NCI-H1048 (cell line): ENCODE measurements around the gene SPEF2.

Experiments used
- DNase-seq: peaks from one replicate; lab custom pipeline; 2025; lab: John Stamatoyannopoulos, UW

The SPEF2 gene

DNA sequence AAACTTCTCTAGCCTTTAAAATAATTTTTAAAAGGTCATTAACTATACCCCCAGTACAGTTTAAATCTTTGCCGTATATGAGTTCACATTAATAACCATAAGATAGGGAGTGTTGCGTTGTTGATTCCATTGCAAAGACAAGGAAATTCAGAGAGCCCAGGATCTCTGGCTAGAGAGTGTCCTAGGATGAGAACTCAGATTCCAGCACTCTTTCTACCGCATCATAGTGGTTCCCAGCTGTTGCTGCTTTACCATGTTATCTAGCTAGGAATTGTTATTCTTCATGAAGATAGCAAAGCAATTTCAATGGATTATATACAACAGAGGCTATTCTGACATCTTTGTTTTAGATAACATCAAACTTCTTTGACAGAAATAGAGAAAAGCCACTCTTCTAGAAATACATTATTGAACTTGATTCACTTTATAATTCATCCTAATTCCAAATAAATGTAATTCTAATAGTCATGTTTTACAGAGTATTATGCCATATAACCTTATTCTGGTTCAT is 160.7 kb downstream of the SPEF2 start:
- no peak for DNase-seq

DNA sequence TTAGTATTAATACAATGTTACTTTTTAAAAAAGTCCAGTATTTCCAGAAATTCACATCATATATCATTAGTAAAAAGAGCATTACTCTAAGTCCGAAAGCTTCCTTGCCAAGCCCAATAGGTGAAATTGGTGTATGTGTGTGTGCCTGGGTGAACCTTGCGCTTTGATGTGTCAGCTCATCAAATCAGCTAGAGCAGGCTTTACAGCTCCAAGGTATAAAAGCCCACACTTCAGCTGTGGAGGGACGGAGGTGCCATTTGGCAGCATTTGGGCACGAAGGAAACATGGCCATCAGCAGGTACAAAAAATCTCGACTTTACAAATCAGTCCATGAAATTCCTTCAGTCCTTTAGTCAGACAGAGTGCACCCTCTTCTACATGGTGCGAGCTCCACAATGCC is 162.6 kb downstream of the SPEF2 start:
- DNase-seq: no peak

DNA sequence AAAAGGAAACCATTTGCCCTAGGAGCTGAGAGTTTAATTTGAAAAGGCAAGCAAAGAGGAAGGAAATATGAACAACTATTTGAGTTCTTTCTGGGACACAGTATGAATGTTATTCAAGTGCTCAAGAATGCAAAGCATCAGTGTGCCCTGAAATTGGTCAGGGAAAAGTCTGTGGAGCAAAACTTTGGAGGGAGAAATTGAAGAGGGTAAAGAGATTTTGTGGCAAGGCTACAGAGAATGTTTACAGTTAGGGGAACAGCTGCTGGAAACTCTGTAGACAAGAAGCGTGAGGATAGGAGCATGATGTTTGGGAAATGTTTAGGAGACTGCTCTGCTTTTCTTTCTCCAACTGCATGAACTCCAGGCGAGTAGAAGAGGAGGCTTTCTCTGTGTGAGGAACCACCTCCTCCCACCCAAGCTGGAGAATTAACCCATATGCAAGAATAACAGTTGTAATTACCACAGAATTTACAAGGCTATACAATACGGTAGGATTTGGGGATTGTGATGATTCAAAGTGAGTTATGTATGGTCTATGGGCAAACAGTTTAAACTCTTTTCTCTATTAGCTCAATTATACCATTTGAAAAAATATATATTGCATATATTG is 163.6 kb downstream of the SPEF2 start:
- no peak for DNase-seq

DNA sequence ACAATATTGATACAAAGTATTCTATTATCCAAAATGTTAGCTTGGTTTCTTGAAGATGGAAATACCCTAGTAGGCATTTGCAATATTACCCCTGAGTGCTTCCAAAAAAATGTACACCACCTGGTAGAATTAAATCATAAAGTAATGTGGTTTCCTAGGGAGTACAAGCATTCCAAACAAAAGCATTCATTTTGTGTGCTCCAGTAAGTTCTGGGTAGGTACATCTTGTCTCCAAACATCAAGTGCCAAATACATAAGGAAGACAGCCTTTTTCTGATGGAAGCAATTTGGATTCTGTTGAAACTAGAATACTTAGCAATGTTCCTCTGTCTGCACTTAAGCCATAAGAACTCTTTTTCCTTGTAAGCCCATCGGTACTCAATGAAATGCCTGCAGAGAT is 165.9 kb downstream of the SPEF2 start:
- DNase-seq: no peak

DNA sequence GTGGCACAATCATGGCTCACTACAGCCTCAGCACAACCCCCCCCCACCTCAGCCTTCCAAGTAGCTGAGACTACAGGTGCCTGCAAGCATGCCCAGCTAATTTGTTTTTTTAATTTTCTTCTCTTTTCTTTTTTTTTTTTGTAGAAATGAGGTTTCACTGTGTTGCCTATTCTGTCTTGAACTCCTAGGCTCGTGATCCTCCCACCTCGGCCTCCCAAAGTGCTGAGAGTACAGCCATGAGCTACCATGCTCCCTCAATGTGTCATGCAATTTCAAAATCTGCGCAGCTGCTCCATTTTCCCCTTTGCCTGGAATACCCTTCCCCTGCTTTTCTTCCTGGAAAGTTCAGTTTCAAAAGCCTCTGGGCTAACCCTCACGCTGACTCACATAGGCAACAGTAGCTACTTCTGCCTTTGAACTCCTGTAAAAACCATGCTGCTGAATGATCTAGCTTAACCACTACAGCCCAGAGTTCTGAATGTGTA is 168.0 kb downstream of the SPEF2 start:
- DNase-seq: no peak

DNA sequence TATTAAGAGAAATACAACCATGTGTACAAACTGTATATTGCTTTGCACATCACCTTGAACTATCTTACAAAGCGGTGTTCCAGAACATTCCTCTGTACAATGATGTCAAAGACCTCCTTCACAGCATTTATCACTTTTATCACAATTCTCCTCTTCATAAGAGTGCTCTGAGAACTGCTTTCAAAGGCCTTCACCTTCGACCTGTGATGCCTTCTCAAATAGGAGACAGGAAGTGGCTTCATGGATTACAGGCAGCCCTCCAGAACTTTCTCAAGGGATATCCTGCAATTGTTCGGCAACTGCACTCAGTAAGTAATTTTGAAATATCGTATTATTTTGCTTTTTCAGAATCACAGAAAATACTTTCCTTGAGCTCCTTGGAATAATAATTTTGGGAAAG is 171.1 kb downstream of the SPEF2 start:
- DNase-seq: no peak

DNA sequence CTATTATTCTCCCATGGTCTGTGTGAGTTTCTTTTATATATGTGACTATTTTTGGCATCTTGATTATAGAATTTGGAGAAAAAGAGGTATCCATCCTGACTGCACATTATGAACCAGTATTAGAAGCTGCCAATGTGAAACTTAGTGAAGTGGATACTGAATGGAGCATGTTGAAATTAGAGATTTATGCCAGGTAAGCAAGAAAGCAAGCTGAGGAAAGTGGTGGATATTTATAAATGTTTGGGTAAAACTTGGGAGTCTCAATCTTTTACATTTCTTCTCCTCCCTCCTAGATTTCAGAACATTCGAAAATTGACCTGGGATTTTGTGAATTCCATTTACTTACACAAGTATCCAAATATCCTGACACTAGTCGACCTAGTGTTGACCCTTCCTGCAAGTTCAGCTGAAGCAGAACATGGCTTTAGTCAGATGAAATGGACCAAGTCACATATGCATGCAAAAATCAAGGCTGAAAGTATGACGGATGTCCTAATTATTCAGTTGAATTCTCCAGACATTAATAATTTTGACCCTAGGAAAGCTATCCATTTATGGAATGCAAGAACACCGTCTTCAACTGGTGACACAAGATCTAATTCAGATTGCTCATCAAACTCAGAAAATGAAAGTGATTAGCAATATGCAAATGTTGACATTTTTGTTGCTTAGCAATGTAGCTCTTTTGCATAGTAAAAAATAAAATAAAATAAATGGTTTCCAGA is 172.2 kb downstream of the SPEF2 start:
- DNase-seq: no peak

DNA sequence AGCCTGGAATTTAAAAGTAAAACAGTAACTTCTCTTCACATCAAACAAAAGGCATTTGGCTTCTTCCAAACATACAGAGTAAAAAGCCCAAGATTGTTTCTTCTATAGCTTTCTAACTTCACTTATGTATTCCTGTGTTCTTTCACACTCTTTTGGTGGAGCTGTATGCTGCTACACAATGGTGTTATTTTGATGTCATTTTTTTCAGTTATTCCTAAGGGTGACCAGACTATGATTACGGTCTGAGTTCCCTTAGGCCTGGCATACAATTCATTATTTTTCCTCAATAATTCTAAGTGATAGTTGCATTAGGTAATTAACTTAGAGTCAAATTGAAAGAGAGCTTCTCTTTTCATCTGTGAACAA is 172.8 kb downstream of the SPEF2 start:
- no peak for DNase-seq

DNA sequence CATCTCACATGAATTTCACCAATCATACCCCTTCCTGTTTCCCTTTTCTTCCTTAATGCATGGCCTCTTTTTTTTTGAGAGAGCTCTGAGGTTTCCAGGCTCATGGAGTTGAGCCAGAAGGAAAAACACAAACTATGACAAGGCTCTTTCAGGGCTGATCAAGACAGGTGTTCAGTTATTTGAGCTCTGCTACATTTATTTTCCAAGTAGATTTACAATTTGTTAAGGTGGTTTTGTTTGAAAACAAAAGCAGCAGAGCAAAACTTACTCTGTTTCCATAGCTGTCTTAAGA is 176.6 kb downstream of the SPEF2 start:
- no peak for DNase-seq

DNA sequence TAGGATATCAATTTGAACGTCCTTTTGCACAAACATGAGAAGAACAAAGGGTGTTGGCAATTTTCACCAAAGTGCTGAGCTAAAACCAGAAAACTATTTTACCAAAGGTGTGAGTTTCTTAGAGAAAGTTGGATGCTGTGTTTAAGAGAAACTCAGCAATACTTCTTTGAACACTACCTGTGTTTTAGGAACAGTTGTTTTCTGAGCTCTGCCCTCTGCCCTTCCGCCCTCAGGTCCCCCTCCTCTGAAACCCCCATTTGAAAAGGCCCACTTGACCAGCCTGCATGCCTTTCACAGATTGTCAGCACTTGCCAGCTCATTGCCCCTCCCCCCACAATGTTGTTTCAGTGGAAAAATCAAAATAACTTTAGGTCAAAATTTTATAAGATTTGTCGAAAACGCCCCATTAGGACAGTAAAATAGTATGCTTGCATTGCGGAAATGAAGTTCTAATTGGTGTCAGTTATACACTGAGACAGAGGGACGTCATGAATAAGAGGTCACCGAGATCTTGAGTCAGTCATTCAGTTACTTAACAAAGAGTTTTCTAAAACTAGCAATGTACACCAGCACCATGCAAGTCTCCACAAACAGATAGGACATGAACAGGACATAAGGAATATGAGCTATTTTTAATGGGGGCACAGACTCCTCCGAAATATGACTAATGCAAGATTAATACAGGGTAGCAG is 177.2 kb downstream of the SPEF2 start:
- DNase-seq: no peak

DNA sequence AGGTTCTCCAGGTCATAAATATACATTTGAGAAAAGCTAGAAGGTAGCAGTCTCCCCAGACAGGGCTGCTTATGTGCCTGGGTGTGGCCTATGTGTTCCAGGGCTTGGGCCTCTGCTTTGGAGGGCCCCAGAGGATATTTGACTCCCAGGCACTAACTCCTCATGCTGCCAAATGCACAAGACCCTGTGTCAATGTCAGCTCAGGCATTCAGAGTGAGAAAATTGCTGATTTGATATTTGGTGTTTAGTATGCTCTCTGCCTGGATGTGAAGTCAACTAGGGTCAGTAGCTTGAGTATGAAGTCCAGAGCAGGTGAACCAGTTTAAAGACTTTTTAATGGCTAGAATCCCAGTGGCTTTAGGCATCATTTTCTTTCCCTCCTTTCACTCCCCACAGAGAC is 181.5 kb downstream of the SPEF2 start:
- no peak for DNase-seq

DNA sequence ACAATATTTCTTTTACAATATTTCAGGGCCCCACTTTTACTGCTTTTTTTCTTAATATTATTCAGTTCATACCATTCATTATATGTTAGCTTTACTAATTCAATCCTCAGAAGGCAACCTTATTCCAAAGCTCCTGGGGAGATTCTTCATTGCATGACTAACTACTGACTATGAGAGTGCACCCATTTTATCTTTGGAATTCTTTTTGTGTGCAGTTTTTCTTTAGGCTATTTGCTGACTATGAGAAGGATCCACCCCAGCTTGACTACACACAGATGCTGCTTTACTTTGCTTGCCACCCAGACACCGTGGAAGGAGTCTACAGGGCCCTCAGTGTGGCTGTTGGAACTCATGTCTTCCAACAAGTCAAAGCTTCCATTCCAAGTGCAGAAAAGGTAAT is 182.1 kb downstream of the SPEF2 start:
- no peak for DNase-seq

DNA sequence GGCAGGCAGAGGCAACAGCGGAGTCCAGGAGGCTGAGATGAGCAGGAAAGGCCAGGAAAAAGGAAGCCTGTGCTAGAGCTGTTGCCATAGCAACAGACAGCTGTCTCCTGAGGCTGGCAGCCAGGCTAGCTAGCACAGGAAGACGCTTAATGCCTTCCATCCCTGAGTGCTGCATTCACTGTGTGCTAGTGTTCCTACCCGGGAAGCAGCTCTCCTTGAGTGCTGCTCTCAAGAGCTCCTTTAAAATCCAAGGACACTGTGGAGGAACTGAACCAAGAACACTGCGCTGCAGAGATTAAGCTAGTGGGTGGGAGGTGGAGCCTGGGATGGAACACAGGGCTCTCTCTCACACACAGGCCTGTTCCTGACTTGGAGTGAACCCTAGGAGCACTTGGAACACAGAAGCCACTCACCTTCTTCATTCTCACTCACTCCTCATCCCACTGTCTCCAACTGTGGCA is 185.6 kb downstream of the SPEF2 start:
- DNase-seq: no peak

DNA sequence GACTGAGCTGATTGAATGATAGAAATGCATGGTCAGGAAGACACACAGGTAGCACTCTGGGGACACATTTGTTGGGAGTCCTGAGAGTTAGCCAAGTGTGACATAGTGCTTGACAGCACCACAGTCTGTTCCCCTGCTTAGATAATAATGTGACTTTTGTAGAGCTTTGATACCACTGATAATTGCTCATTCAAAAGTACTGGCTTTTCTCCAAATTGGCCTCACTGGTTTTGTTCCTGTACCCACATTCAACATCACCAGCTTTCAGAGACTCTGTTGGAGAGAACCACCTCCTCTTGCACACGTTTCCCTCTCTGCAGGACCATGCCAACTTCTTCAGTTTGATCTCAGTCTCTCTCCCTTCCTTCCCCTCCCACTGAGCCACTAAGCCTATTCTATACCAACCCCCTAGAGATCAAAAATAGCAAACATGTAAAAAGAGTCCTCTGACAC is 186.6 kb downstream of the SPEF2 start:
- no peak for DNase-seq

DNA sequence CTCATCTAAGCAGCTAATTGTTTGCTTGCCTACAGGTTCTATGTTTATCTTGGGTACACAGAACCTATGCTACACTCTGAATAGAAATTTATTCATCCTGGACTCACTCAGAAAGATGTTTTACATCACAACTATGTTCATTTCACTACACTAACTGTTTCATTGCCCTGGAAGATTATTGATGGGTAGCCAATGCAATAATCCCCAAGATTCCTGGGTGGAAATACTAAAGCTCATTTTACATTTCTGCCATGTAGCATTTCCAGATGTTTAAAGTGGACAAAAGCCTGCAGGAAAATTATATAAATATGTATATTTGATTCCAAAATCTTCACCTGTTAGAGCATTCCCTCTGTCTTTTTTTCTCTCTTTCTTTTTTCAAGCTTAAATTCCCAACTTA is 187.2 kb downstream of the SPEF2 start:
- no peak for DNase-seq

DNA sequence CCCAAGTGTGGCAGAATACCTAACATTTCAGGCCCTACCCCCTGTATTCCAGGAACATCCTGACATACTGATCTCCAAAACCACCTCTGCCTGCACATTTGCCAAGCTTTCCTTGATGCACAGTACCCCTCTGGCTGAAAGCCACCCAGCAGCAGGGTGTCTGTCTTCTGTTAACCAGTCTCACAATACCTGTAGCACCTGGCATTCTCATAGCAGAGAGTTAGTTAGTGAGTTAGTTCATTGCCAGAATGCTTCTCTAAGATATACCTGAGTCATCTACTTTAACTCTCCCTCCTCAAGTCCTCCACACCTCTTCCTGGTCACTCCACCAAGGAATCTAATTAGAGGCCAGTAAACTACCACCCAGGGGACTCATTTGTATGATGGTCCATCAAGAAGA is 192.9 kb downstream of the SPEF2 start:
- no peak for DNase-seq

DNA sequence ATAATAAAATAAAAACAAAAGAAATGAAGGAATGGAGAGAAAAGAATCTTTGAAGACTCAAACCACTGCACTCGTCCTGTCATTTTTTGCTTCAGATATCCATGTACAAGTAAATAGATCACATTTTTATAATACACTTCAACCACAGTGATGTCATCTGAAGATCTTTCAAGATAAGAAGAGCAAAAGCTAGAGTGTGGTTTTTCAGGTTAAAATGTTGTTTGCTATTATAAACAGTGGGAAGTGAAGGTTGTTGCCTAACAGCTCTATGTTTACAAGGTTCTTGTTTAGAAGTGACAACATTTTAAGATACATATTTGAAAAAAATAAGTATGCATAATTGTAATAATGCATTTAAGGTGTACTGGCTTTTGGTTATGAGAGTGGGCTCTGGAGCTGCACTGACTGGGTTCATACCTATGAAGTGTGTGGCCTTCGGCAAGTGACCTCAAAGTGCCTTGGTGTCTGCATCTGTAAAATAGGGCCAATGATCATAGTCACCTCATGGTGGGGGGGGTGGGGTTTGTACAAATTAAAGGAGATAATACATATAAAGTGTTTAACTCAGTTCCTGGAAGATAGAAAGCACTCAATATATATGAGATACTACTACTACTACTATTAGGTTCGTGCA is 193.6 kb downstream of the SPEF2 start:
- no peak for DNase-seq

DNA sequence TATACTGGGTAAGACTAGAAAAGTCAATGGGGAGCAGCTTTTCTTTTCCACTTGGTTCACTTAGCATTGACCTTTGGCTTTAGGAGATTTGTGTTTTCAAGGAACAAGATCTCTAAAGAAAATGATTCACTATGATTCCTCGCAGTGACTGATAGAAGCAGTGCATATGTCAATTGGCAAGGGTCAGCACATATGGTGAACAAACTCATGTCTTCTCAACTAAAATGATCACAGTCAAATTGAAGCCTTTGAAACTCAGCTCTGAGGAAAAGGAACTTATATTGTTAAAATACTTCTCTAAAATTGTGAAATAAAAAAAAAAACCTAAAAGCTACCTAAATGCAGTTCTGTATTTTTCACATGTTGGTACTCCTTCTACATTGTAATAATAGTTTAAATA is 195.9 kb downstream of the SPEF2 start:
- no peak for DNase-seq

DNA sequence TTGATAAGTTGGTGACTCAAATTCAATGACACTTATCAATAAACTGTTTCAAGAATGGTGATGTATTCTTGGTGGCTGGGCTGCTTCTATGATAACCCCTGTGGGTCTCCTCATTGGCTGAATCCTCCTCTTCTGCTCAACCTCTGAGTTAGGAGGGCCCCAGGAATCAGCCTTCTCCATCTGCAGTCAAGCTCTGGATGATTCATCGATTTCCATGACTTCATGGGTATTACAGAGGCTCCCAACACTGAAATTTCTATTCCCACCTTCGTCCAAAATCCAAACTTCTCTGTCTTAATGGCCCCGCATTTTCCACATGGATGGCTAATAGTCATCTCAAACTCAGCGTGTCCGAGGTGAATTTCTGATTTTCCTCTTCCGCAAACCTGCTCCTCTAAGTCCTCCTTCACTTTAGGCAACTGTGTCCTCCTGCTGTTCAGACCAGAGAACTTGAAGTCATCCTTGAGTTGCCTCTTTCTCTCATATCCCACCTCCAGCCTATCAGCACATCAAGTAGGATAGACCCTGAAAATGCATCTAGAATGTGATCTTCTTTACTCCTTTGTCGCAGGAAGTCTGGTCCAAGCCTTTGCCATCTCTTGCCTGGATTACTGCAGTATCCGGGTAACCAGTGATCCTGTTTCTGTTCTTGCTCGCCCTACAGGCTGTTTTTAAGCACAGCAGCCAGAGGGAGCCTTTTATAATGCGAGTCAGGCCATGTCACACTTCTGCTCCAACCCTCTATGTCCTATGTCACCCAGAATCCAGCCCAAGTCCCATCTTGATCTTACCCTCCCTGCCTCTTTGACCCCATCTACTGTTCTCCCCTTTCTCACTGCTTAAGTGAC is 197.7 kb downstream of the SPEF2 start:
- DNase-seq: no peak

DNA sequence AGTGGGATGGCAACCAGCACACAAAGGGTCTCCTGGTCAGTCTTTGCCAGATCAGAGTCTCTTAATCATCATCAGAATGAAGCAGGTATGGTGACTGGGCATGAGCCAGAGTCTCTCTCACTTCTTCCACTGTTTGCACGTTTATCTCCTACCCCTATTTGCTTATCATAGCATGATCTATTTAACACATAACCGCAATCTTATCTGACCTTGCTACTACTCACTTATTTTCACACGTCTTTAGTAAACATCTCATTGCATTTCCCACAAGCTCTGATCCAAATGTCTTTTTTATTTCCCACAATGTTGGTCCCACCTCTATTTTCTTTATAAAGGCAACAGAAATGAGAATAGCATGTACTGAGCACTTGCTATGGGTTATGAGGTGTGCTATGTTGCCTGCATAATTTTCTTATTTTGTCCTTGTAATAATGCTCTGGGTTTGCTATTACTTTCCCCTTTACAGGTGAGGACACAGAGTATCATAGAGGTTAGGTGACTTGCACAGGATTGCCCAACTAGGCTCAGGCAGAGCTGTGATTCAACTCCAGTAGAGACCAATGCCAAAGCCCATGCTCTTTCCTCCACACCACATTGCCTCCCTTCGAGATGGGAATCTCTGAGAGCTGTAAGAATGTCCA is 199.3 kb downstream of the SPEF2 start:
- no peak for DNase-seq

DNA sequence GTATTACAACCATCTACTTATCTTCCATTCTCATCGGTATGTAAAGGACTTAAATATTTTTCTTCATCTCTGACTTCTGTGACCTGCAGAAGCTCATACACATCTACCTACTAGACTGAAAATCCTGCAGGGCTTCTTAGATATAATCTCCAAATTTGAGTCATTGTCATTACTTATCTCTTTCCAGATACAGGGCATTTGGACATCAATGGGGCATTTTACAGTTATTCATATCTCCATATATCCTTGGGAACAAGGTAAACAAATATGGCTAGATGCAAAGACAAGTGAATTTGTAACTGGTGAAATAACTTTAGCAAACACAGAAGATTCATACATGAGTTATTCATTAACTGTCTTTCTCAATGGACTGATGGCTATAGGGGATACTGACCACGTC is 201.4 kb downstream of the SPEF2 start:
- DNase-seq: no peak
